H9 (cell line): ENCODE data around the gene HEATR5A. TPM values are rescaled to one million over a fixed set of nuclear protein-coding genes. Genes with fewer than 3 reads are reported as not detected.

Experiments used
- DNase-seq: peaks from one replicate; pipeline ENCODE4 v3.0.0-alpha.2; 2017
- H2AFZ ChIP-seq: one replicate; pipeline ENCODE4 v1.6.1; 2013; ENCODE audit warnings: mild to moderate bottlenecking, low read length, control low read depth, moderate library complexity
- H2AK5ac ChIP-seq: 2 replicates; pipeline ENCODE4 v1.6.1; 2013; ENCODE audit warnings: low read length, control low read depth, mixed read lengths; ENCODE audit not compliant: insufficient read length
- H2BK120ac ChIP-seq: one replicate; pipeline ENCODE4 v1.6.1; 2013; ENCODE audit warnings: low read depth, mild to moderate bottlenecking, low read length, control low read depth, inconsistent platforms; ENCODE audit not compliant: poor library complexity, severe bottlenecking
- H2BK12ac ChIP-seq: 2 replicates; pipeline ENCODE4 v1.6.1; 2013; ENCODE audit warnings: low read length, control low read depth, mixed read lengths, low read depth; ENCODE audit not compliant: insufficient read length
- H2BK15ac ChIP-seq: 2 replicates; pipeline ENCODE4 v1.6.1; 2013; ENCODE audit warnings: low read depth, low read length, control low read depth
- H2BK20ac ChIP-seq: one replicate; pipeline ENCODE4 v1.6.1; 2013; ENCODE audit warnings: low read depth, mild to moderate bottlenecking, low read length, control low read depth, inconsistent platforms; ENCODE audit not compliant: poor library complexity, severe bottlenecking
- H2BK5ac ChIP-seq: 2 replicates; pipeline ENCODE4 v1.6.1; 2013; ENCODE audit warnings: low read length, control low read depth, mixed read lengths; ENCODE audit not compliant: insufficient read length
- H3K14ac ChIP-seq: 2 replicates; pipeline ENCODE4 v1.6.1; 2013; ENCODE audit warnings: low read length, control low read depth; ENCODE audit not compliant: insufficient read depth
- H3K18ac ChIP-seq: 2 replicates; pipeline ENCODE4 v1.6.1; 2013; ENCODE audit warnings: low read depth, mild to moderate bottlenecking, mixed read lengths, low read length, control low read depth; ENCODE audit not compliant: insufficient read length
- H3K23ac ChIP-seq: 2 replicates; pipeline ENCODE4 v1.6.1; 2013; ENCODE audit warnings: low read length, control low read depth, mixed read lengths, low read depth; ENCODE audit not compliant: insufficient read length
- H3K23me2 ChIP-seq: 2 replicates; pipeline ENCODE4 v1.6.1; 2013; ENCODE audit warnings: low read depth, mild to moderate bottlenecking, mixed read lengths, low read length, control low read depth; ENCODE audit not compliant: insufficient read length, poor library complexity, severe bottlenecking
- H3K27ac ChIP-seq: 2 replicates; pipeline ENCODE4 v1.5.1; 2013; ENCODE audit warnings: low read length, control low read depth, mixed read lengths, low read depth; ENCODE audit not compliant: insufficient read length
- H3K27me3 ChIP-seq: 2 replicates; pipeline ENCODE4 v1.6.1; 2013; ENCODE audit warnings: low read length, control low read depth, inconsistent platforms; ENCODE audit not compliant: insufficient read depth
- H3K4ac ChIP-seq: 2 replicates; pipeline ENCODE4 v1.6.1; 2013; ENCODE audit warnings: low read depth, mild to moderate bottlenecking, control low read depth, inconsistent platforms, low read length, moderate library complexity
- H3K4me1 ChIP-seq: 2 replicates; pipeline ENCODE4 v1.6.1; 2013; ENCODE audit warnings: low read length, control low read depth, inconsistent platforms; ENCODE audit not compliant: insufficient read depth
- H3K4me2 ChIP-seq: 2 replicates; pipeline ENCODE4 v1.6.1; 2013; ENCODE audit warnings: low read length, control low read depth, mixed read lengths; ENCODE audit not compliant: insufficient read length, insufficient read depth
- H3K56ac ChIP-seq: 2 replicates; pipeline ENCODE4 v1.6.1; 2013; ENCODE audit warnings: low read depth, mild to moderate bottlenecking, mixed read lengths, low read length, control low read depth; ENCODE audit not compliant: insufficient read length
- H3K79me1 ChIP-seq: 2 replicates; pipeline ENCODE4 v1.6.1; 2013; ENCODE audit warnings: low read depth, mild to moderate bottlenecking, moderate library complexity, low read length, control low read depth, inconsistent platforms; ENCODE audit not compliant: insufficient read depth, poor library complexity, severe bottlenecking
- H3K79me2 ChIP-seq: 2 replicates; pipeline ENCODE4 v1.6.1; 2013; ENCODE audit warnings: low read length, control low read depth, inconsistent platforms; ENCODE audit not compliant: insufficient read depth
- H3K9ac ChIP-seq: 2 replicates; pipeline ENCODE4 v1.6.1; 2013; ENCODE audit warnings: low read length, control low read depth, mixed read lengths; ENCODE audit not compliant: insufficient read length; ENCODE audit errors: extremely low read depth
- H3K9me3 ChIP-seq: one replicate; pipeline ENCODE4 v1.6.1; 2013; ENCODE audit warnings: low read depth, low read length, inconsistent platforms; ENCODE audit not compliant: control insufficient read depth
- H3T11ph ChIP-seq: one replicate; pipeline ENCODE4 v1.6.1; 2013; ENCODE audit warnings: mild to moderate bottlenecking, low read length, control low read depth, inconsistent platforms
- H4K20me1 ChIP-seq: one replicate; pipeline ENCODE4 v1.6.1; 2013; ENCODE audit not compliant: control insufficient read depth, insufficient read length, insufficient read depth
- H4K5ac ChIP-seq: 2 replicates; pipeline ENCODE4 v1.6.1; 2013; ENCODE audit warnings: low read depth, mild to moderate bottlenecking, mixed read lengths, low read length, control low read depth; ENCODE audit not compliant: insufficient read length
- H4K8ac ChIP-seq: replicated peaks from 2 replicates; pipeline ENCODE4 v1.6.1; 2013; ENCODE audit warnings: low read length, control low read depth, mixed read lengths, low read depth; ENCODE audit not compliant: insufficient read length
- H4K91ac ChIP-seq: 2 replicates; pipeline ENCODE4 v1.6.1; 2013; ENCODE audit warnings: low read depth, mild to moderate bottlenecking, moderate library complexity, mixed read lengths, low read length, control low read depth; ENCODE audit not compliant: insufficient read length
- H3K27ac Mint-ChIP-seq, 3 experiments: 2 replicates in 2 of 3; 3 replicates in 1 of 3; pipeline ENCODE4 v1.8.0; 2020 to 2021; ENCODE audit warnings: mixed read lengths in 3 of 3, mild to moderate bottlenecking in 1 of 3, moderate library complexity in 1 of 3
- H3K27me3 Mint-ChIP-seq: 2 replicates; pipeline ENCODE4 v1.8.0; 2021; ENCODE audit warnings: low read depth, mild to moderate bottlenecking, moderate library complexity, mixed read lengths
- H3K36me3 Mint-ChIP-seq, 3 experiments: 2 replicates in 2 of 3; 3 replicates in 1 of 3; pipeline ENCODE4 v1.8.0; 2020 to 2021; ENCODE audit warnings: low read depth in 3 of 3, mixed read lengths in 3 of 3; ENCODE audit not compliant: insufficient read depth in 1 of 3
- H3K4me1 Mint-ChIP-seq, 2 experiments: 2 replicates each; pipeline ENCODE4 v1.8.0; 2020; ENCODE audit warnings: mixed read lengths in 2 of 2
- H3K4me3 Mint-ChIP-seq, 2 experiments: 2 replicates in 1 of 2; 3 replicates in 1 of 2; pipeline ENCODE4 v1.8.0; 2020 to 2021; ENCODE audit warnings: mild to moderate bottlenecking in 2 of 2, mixed read lengths in 2 of 2, moderate library complexity in 1 of 2
- H3K9me3 Mint-ChIP-seq, 2 experiments: 2 replicates in 1 of 2; 3 replicates in 1 of 2; pipeline ENCODE4 v1.8.0; 2020; ENCODE audit warnings: mild to moderate bottlenecking in 2 of 2, mixed read lengths in 2 of 2, moderate library complexity in 1 of 2
- WGBS: extraction: QIAGEN DNeasy Blood & Tissue Kit; methylation state at CpG from one replicate; pipeline ENCODE4 v1.1.7; 2013; ENCODE audit warnings: missing lambda C conversion rate, low lambda C conversion rate, mixed read lengths; ENCODE audit not compliant: insufficient read length; ENCODE audit errors: extremely low coverage; 5-methylcytosine and 5-hydroxymethylcytosine counted together
- total RNA-seq: library from RNA; stranded (reverse); gene quantifications from 2 replicates; pipeline ENCODE4 v1.2.1, GENCODE V29; 2021
- TF ChIP-seq, protein P1 (sequence below): fragments of 200-600 bp; sonication (generic); conservative IDR thresholded peaks from 3 replicates; pipeline ENCODE4 v1.8.0; 2021; ENCODE audit warnings: antibody characterized with exemption, mild to moderate bottlenecking

Gene HEATR5A
- total RNA-seq, 1 experiment from 2014 or later = 21.2 TPM

DNA sequence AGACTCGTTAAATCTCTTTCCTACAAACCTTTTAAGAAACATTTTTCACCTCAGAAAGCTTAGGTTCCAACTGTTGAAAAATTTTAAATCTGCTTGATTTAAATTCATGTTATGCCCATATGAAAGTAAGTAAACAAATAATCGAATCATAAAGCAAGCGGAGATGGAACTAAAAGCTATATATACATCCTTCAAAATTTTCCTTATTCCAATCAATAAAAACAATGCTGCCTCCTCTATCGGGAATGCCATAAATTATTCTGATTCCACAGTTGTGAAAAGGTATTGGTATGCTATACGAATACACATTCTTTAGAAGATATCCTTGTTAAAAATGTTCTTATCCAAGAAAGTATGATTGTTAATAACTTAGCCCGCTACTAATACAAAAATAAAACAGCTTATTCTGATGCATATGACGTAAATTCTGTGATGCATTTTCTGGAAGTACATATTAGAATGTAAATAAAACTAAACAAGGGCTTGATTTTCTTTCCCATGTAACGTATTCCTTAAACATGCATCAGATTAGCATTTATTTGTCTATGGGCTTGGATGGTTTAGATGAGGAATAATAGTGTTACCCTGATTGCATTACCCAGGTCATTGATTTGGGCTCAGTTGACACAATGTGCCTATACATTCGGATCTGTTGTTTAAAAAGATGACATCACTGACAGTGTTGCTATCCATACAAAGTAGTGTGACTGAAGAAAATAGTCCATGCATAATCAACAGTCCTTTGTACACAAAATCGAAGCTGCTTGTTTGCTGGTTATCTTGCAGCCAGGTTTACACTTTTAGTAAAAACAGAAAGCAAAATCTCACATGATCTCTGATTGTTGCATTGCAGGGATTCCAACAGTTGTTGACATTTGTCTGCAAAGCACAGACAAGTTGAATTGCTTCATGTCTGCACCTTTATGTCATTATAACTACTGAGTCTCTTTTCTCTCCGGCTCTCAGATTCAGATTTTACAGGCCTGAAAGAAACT lies 37.6 kb upstream of the HEATR5A start:
- Histone ChIP-seq H2AFZ (no peak overlapping the region), H3K9ac (no peak overlapping the region), H4K20me1 (no peaks in the 10 kb centered on the region), H3K18ac (no peak overlapping the region), H2BK12ac (no peak overlapping the region), H3K79me2 (no peaks in the 10 kb centered on the region), H4K8ac (no peak overlapping the region), H3K9me3 (no peaks in the 10 kb centered on the region), H4K5ac (no peak overlapping the region), H3K79me1 (no peaks in the 10 kb centered on the region), H3T11ph (no peak overlapping the region), H3K23ac (no peak overlapping the region), H3K23me2 (peaks cover 5% of the 10 kb centered on the region), H4K91ac (no peak overlapping the region), H2BK15ac (no peak overlapping the region), H3K4me2 (peak overlapping the region; percentile 90), H3K56ac (no peak overlapping the region), H3K4ac (no peak overlapping the region), H2AK5ac (no peak overlapping the region), H2BK120ac (no peak overlapping the region), H3K27me3 (no peaks in the 10 kb centered on the region), H2BK5ac (no peak overlapping the region), H3K14ac (no peak overlapping the region), H2BK20ac (no peak overlapping the region), H3K4me1 (no peaks in the 10 kb centered on the region), H3K27ac (no peak overlapping the region)
- Mint-ChIP-seq H3K27ac (peak overlapping the region in 1 of 3 experiments; percentile 27; a peak in 1 of 7 replicates), H3K9me3 (no peaks in the 10 kb centered on the region), H3K4me3 (peak overlapping the region; percentile 91 to 95), H3K4me1 (peaks cover 23 to 26% of the 10 kb centered on the region in 2 experiments), H3K36me3 (peaks cover 0 to 4% (median 2%) of the 10 kb centered on the region in 3 experiments; a peak in 3 of 7 replicates), H3K27me3 (no peaks in the 10 kb centered on the region)
- DNase-seq = no peak
- no CpG with 5 or more reads among the region's 11 CpGs for WGBS
- TF ChIP-seq, protein P1, sequence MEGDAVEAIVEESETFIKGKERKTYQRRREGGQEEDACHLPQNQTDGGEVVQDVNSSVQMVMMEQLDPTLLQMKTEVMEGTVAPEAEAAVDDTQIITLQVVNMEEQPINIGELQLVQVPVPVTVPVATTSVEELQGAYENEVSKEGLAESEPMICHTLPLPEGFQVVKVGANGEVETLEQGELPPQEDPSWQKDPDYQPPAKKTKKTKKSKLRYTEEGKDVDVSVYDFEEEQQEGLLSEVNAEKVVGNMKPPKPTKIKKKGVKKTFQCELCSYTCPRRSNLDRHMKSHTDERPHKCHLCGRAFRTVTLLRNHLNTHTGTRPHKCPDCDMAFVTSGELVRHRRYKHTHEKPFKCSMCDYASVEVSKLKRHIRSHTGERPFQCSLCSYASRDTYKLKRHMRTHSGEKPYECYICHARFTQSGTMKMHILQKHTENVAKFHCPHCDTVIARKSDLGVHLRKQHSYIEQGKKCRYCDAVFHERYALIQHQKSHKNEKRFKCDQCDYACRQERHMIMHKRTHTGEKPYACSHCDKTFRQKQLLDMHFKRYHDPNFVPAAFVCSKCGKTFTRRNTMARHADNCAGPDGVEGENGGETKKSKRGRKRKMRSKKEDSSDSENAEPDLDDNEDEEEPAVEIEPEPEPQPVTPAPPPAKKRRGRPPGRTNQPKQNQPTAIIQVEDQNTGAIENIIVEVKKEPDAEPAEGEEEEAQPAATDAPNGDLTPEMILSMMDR = no peak
